Gastroesophageal sphincter (tissue), 3 donors: ENCODE data around the gene FCER1A.

Experiments
- POLR2A ChIP-seq, 2 donors: fragments of 450-650 bp; IDR thresholded peaks; one replicate each; pipeline ENCODE4 v1.6.1; 2017; ENCODE audit warnings: antibody characterized with exemption in 2 of 2, mild to moderate bottlenecking in 2 of 2, moderate library complexity in 1 of 2
- POLR2AphosphoS5 ChIP-seq: sonication (generic); formaldehyde crosslinking; IDR thresholded peaks from one replicate; pipeline ENCODE4 v1.6.1; 2017; ENCODE audit warnings: antibody characterized with exemption
- TF ChIP-seq, protein P1 (sequence below), 4 experiments: fragments of 200-600 bp in 2 of 4; fragments of 450-650 bp in 2 of 4; sonication (generic) in 1 of 4; IDR thresholded peaks; one replicate each; pipeline ENCODE4 v1.5.1; 2017 to 2019; ENCODE audit warnings: antibody characterized with exemption in 4 of 4, mild to moderate bottlenecking in 2 of 4, moderate library complexity in 2 of 4

DNA sequence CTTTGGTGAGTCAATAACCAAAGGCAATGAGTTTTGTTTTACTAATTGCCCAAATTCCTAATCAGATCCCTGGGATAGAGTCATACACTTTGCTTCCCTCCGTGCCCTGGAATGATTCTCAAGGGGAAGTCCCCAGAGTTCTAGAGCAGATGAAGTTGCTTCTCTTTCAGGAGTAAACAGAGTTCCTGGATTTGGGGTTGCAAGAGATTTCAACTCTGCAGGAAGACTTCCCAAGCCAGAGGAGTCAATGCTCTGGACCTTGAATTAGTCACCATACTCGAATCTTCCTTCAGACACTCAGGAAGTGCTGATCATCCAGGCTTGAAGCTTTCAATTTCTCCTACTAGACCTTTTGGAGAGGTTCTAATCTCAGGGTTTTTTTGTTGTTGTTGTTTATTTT is 39.6 kb downstream of the FCER1A start:
- TF ChIP-seq, protein P1, sequence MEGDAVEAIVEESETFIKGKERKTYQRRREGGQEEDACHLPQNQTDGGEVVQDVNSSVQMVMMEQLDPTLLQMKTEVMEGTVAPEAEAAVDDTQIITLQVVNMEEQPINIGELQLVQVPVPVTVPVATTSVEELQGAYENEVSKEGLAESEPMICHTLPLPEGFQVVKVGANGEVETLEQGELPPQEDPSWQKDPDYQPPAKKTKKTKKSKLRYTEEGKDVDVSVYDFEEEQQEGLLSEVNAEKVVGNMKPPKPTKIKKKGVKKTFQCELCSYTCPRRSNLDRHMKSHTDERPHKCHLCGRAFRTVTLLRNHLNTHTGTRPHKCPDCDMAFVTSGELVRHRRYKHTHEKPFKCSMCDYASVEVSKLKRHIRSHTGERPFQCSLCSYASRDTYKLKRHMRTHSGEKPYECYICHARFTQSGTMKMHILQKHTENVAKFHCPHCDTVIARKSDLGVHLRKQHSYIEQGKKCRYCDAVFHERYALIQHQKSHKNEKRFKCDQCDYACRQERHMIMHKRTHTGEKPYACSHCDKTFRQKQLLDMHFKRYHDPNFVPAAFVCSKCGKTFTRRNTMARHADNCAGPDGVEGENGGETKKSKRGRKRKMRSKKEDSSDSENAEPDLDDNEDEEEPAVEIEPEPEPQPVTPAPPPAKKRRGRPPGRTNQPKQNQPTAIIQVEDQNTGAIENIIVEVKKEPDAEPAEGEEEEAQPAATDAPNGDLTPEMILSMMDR (IDR thresholded peaks at IDR 0.05) = no peak
- TF ChIP-seq POLR2A (IDR thresholded peaks at IDR 0.05) (no peak), POLR2AphosphoS5 (no peak)
